ENCODE results near the gene COL6A3. TPM values are rescaled to one million over a fixed set of nuclear protein-coding genes. Genes with fewer than 3 reads are reported as not detected.
A peak's percentile ranks its signal among the peaks of the same experiment; 100 is the strongest.

COL6A3 gene
- total and polyA plus RNA-seq, 2 donors (not counting 1 experiment from before 2014, with no cell fraction given) = 316 to 1,525 TPM

GRCh38 chr2:237278568-237278967, 135.4 kb downstream of the COL6A3 start:
- Histone ChIP-seq H3K9ac (ENCODE audit: insufficient read depth, low read length) (no peak overlapping the region), H3K27ac (ENCODE audit: insufficient read depth, low read length) (peak overlapping the region; percentile 80), H3K4me2 (ENCODE audit: extremely low read depth, insufficient read depth, low read length) (no peak overlapping the region), H3K79me2 (ENCODE audit: control insufficient read depth, insufficient read depth, low read length) (no peaks in the 10 kb centered on the region), H3K4me1 (ENCODE audit: control insufficient read depth, extremely low read depth, insufficient read depth, low read length) (peaks cover 28% of the 10 kb centered on the region), H4K20me1 (ENCODE audit: control insufficient read depth, extremely low read depth, insufficient read depth, low read length) (no peaks in the 10 kb centered on the region), H3K4me3 (replicated peaks in 1 of 4; ENCODE audit: control extremely low read depth in 1 of 4, insufficient read depth in 1 of 4, low read depth in 3 of 4, low read length in 4 of 4) (peak overlapping the region in 1 of 4 experiments; percentile 27), H2AFZ (ENCODE audit: low read length) (no peak overlapping the region), H3K9me3 (ENCODE audit: control insufficient read depth, insufficient read depth, low read depth, low read length) (no peaks in the 10 kb centered on the region), H3K27me3 (ENCODE audit: control insufficient read depth, insufficient read depth, low read length) (no peaks in the 10 kb centered on the region), H3K36me3 (ENCODE audit: control insufficient read depth, insufficient read depth, low read length) (no peaks in the 10 kb centered on the region)
- TF ChIP-seq EZH2 (IDR thresholded peaks at IDR 0.05; ENCODE audit: low read length, missing control alignments) = no peak
- no peak for TF ChIP-seq CTCF (conservative IDR thresholded peaks at IDR 0.05 in 1 of 2, IDR thresholded peaks at IDR 0.05 in 1 of 2; ENCODE audit: low read depth in 1 of 2, low read length in 2 of 2)
- DNase-seq (ENCODE audit: low read depth in 2 of 2) = peak; percentile 61 to 86

GRCh38 chr2:237276716-237277490, 137.1 kb downstream of the COL6A3 start:
- Histone ChIP-seq H3K27me3 (ENCODE audit: control insufficient read depth, insufficient read depth, low read length) (no peaks in the 10 kb centered on the region), H3K9me3 (ENCODE audit: control insufficient read depth, insufficient read depth, low read depth, low read length) (no peaks in the 10 kb centered on the region), H3K4me1 (ENCODE audit: control insufficient read depth, extremely low read depth, insufficient read depth, low read length) (peaks cover 24% of the 10 kb centered on the region), H3K27ac (ENCODE audit: insufficient read depth, low read length) (no peak overlapping the region), H3K36me3 (ENCODE audit: control insufficient read depth, insufficient read depth, low read length) (no peaks in the 10 kb centered on the region), H4K20me1 (ENCODE audit: control insufficient read depth, extremely low read depth, insufficient read depth, low read length) (no peaks in the 10 kb centered on the region), H3K9ac (ENCODE audit: insufficient read depth, low read length) (no peak overlapping the region), H3K79me2 (ENCODE audit: control insufficient read depth, insufficient read depth, low read length) (no peaks in the 10 kb centered on the region), H3K4me3 (replicated peaks in 1 of 4; ENCODE audit: control extremely low read depth in 1 of 4, insufficient read depth in 1 of 4, low read depth in 3 of 4, low read length in 4 of 4) (no peak overlapping the region), H3K4me2 (ENCODE audit: extremely low read depth, insufficient read depth, low read length) (no peak overlapping the region), H2AFZ (ENCODE audit: low read length) (no peak overlapping the region)
- DNase-seq (ENCODE audit: low read depth in 2 of 2) = peak in 1 of 2 donors; percentile 70
- no peak for TF ChIP-seq CTCF (conservative IDR thresholded peaks at IDR 0.05 in 1 of 2, IDR thresholded peaks at IDR 0.05 in 1 of 2; ENCODE audit: low read depth in 1 of 2, low read length in 2 of 2)
- TF ChIP-seq EZH2 (IDR thresholded peaks at IDR 0.05; ENCODE audit: low read length, missing control alignments) = no peak

Other genes with a start within 250 kb of the COL6A3 start
- 8.2 and 10.7 TPM in 2 replicates for gene MLPH, start 73.1 kb upstream of the COL6A3 start, total RNA-seq
- gene MLPH, start 73.1 kb upstream of the COL6A3 start, polyA plus RNA-seq = 3.1 and 4.8 TPM in 2 replicates
- not detected in 2 replicates for gene PRLH, start 152.4 kb upstream of the COL6A3 start, total RNA-seq
- not detected in 2 replicates for gene PRLH, start 152.4 kb upstream of the COL6A3 start, polyA plus RNA-seq
- gene RAB17, start 176.6 kb upstream of the COL6A3 start, total RNA-seq = 0.17 and 0.26 TPM in 2 replicates
- gene RAB17, start 176.6 kb upstream of the COL6A3 start, polyA plus RNA-seq = 0.09 and 0.22 TPM in 2 replicates
- gene LRRFIP1, start 213.4 kb upstream of the COL6A3 start, total RNA-seq = 37.0 and 58.1 TPM in 2 replicates
- 85.9 and 113 TPM in 2 replicates for gene LRRFIP1, start 213.4 kb upstream of the COL6A3 start, polyA plus RNA-seq